Measurements from ENCODE around the gene LEMD3.

LEMD3 gene

GRCh38 chr12:65208964-65209654 lies 39.7 kb downstream of the LEMD3 start:
- no peak for DNase-seq (ENCODE audit: low read depth)

- no peak for DNase-seq (ENCODE audit: low read depth)
These were observed 40.3 kb downstream of the LEMD3 start for GRCh38 chr12:65209655-65210043.

- no peak for DNase-seq (ENCODE audit: low read depth)
These were observed 47.7 kb downstream of the LEMD3 start for GRCh38 chr12:65217086-65217485.

- no peak for DNase-seq (ENCODE audit: low read depth)
These were observed 51.4 kb downstream of the LEMD3 start for GRCh38 chr12:65220761-65221160.

- DNase-seq (ENCODE audit: low read depth) = no peak
These were observed 60.1 kb downstream of the LEMD3 start for GRCh38 chr12:65229441-65229840.

GRCh38 chr12:65232476-65233077 lies 63.2 kb downstream of the LEMD3 start:
- no peak for DNase-seq (ENCODE audit: low read depth)

- DNase-seq (ENCODE audit: low read depth) = no peak
These were observed 67.8 kb downstream of the LEMD3 start for GRCh38 chr12:65237153-65237552.

GRCh38 chr12:65238609-65239008 lies 69.2 kb downstream of the LEMD3 start:
- DNase-seq (ENCODE audit: low read depth) = no peak

- DNase-seq (ENCODE audit: low read depth) = no peak
These were observed 79.6 kb downstream of the LEMD3 start for GRCh38 chr12:65248656-65249633.

GRCh38 chr12:65252515-65252914 lies 83.1 kb downstream of the LEMD3 start:
- no peak for DNase-seq (ENCODE audit: low read depth)

GRCh38 chr12:65257986-65258385 lies 88.6 kb downstream of the LEMD3 start:
- no peak for DNase-seq (ENCODE audit: low read depth)

- DNase-seq (ENCODE audit: low read depth) = no peak
These were observed 90.1 kb downstream of the LEMD3 start for GRCh38 chr12:65259501-65259900.

GRCh38 chr12:65263777-65264176 lies 94.4 kb downstream of the LEMD3 start:
- no peak for DNase-seq (ENCODE audit: low read depth)

- no peak for DNase-seq (ENCODE audit: low read depth)
These were observed 97.0 kb downstream of the LEMD3 start for GRCh38 chr12:65266408-65266807.

GRCh38 chr12:65269603-65270002 lies 100.2 kb downstream of the LEMD3 start:
- DNase-seq (ENCODE audit: low read depth) = no peak

GRCh38 chr12:65274602-65275272 lies 105.4 kb downstream of the LEMD3 start:
- no peak for DNase-seq (ENCODE audit: low read depth)

GRCh38 chr12:65275627-65276026 lies 106.2 kb downstream of the LEMD3 start:
- DNase-seq (ENCODE audit: low read depth) = no peak

- DNase-seq (ENCODE audit: low read depth) = no peak
These were observed 107.6 kb downstream of the LEMD3 start for GRCh38 chr12:65276916-65277530.

GRCh38 chr12:65277994-65278575 lies 108.7 kb downstream of the LEMD3 start:
- DNase-seq (ENCODE audit: low read depth) = no peak

GRCh38 chr12:65278576-65279368 lies 109.4 kb downstream of the LEMD3 start, which contains the start of gene MSRB3:
TSS of gene MSRB3 (plus strand) at chr12:65278683. CDS start at chr12:65308580, 29,897 bp downstream.
- no peak for DNase-seq (ENCODE audit: low read depth)
